Fibroblast of the conjunctiva (primary cell): ENCODE data around the gene GJD3.
A peak's percentile ranks its signal among the peaks of the same experiment; 100 is the strongest.
"Not testable (repeated sequence)": the region's sequence is repeated elsewhere in the genome, so short reads cannot be mapped to it uniquely, and the experiment has no call there.

Source experiments
- DNase-seq: peaks from one replicate; pipeline ENCODE4 v3.0.0-alpha.2; 2010; ENCODE audit warnings: low read depth

GJD3 gene

DNA sequence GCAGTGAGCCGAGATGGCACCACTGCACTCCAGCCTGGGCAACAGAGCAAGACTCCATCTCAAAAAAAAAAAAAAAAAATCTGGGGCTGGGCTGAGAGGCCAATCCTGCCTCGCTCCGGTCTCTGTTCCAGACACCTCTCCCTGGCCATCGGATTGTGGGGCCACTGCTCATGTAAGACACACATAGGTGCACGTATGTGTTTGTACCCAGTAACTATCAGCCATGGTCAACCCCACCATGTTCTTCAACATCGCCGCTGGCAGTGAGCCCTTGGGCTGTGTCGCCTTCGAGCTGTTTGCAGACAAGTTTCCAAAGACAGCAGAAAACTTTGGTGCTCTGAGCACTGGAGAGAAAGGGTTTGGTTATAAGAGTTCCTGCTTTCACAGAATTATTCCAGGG lies 3.2 kb upstream of the GJD3 start:
- DNase-seq: not testable (repeated sequence)

DNA sequence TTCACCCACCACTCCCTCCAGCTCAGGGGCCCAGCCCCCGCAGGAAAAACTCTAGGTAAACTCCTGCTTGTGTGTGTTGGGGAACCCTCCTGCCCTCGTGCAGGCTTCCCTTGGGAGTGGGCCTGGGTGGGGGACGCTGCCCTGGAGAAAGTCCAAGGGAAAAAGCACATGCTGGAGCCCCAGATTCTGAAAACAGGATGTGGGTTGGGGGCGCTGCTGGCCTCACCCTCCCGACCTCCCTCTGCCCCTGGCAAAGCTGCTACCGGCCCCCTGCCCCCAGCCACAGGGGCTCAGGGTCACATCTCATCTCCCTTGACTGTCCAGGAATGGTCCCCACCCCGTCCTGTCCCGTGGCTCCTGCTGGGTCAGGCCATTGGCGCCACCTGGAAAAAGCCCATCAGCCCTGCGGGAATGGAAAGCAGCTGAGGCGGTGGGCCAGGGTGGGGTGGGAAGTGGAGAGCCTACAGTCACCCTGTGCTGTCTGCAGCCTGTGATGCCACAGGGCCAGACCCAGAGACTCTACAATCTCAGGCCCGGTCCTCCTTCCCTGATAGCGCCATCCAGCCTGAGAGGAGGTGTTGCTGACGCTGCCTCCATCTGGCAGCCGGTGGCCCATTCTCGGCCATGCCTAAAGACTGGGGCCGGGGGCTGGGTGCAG lies 2.5 kb upstream of the GJD3 start:
- no peak for DNase-seq

DNA sequence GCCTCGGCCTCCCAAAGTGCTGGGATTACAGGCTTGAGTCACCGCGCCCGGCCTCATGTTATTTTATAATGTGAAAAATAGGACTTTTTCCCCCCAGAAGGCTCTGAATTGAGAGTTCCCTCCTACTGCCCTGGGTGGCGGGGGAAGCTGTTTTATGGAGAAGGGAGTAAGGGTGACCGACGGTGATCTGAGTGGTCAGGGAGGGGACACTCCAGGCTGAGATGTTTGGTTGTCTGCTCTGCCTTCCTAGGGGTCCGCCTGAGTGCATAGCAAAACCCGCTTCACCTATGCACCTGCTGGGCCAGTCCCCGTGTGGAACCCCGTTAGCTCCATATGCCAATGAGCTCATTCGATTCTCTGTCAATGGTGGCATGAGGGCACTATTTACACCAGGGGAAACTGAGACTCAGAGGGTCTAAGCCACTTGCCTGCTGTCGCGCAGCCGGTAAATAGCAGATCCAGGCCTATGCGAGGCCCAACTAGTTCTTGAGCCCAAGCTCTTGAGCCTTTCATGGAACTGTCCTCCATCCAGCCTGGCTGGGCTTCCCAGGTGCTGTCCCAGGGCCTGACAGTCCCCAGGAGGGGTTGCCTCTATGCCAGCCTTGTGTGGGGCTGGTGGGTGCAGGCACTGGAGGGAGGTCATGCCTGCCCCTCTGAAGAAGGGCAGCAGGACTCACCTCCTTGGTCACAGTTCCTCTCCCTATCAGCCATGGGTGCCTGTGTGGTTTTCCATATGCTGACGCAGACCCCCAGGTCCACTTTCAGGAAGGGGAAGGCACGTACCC lies 1.7 kb upstream of the GJD3 start:
- no peak for DNase-seq

DNA sequence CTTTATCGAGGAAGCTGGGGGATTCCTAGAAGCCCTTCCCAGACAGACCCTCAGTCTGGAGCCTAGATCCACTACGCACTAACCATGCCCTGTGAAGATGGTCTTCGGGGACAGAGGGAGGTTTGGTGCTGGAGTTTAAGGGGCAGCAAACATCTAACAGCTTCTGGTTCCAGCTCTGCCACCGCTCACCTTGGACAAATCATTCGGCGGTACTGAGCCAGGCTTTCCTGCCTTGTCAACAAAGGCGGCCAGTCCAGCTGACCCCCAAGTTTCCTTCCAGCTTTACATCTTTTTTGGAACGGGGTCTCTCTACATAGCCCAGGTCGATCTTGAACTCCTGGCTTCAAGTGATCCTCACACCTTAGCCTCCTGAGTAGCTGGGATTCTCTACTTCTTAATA lies 369 bp upstream of the GJD3 start:
- DNase-seq: no peak

DNA sequence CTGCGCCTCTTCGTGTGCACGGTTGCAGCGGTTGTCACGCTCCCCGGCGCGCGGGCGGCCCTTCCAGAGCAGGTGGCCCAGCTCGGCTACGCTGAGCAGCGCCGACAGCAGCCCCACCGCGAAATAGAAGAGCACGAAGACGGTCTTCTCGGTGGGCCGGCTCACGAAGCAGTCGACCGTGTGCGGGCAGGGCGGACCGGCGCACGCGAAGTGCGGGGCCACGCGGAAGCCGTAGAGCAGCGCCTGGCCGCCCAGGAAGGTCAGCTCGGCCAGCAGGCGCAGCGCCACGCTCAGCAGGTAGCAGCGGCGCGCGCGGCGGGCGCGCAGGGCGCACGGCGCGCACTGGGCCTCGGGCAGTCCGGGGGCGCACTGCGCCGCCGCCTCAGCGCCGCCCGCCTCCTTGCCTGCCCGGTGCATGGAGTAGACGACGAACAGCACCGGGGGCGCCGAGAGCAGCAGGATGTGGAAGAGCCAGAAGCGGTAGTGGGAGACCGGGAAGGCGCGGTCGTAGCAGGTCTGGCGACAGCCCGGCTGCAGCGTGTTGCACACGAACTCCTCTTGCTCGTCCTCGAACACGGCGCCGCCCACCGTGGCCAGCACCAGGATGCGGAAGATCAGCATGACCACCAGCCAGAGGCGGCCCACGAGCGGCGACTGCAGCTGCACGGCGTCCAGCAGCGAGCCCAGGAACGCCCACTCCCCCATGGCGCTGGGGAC lies 1.3 kb downstream of the GJD3 start:
- no peak for DNase-seq

DNA sequence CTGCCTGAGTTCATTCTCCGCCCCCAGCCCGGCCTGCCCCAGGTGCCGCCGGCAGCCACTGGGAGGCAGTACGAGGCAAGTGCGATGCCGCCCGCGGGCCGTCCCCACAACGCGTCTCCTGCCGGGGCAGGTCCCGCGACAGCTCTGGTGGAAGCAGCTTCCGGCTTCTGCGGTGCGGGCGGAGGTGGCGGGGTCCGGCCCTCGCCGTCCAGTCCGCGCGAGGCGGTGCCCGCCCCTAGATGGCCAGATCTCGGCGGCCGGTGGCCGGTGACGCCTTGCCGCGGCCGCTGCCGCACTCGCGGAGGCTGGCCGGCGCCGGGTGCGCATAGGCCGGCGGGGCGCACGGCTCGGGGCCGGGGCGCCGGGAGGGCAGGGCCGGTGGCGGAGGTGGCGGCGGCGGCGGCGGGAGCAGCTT lies 1.8 kb downstream of the GJD3 start:
- peak; percentile 47 for DNase-seq

DNA sequence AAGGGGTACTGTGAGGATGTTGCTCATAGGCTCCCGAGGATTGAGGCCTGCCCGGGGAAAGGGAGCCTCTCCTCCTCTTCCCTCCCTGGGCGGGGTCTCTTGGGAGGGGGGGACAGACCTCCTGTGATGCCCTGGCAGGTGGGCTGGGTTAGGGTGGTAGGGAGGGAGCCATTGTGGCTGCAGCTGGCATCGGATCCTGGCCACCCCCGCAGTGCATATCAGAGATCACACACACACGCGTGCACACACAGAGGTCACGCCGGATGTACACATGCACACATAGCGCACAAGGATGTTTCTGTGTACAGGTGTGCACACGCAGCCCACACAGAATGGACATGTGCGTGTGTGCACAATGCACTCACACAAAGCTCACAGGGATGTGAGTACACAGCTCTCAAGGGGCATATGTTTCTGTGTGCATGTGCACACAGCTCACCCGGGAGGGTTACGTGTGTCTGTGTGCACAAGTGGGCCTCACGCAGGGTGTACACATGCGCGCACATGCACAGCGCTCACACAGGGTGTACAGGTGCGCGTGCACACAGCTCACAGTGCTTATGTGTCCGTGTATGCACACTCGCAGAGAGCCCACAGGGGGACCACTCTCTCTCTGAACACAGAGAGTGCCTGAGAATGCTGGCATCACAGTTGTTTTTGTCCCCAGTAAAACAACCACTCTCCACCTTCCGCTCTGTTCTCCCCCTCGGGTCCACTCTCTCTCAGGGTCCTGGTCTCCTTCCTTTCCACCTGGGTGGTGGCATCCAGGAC lies 2.4 kb downstream of the GJD3 start:
- no peak for DNase-seq

DNA sequence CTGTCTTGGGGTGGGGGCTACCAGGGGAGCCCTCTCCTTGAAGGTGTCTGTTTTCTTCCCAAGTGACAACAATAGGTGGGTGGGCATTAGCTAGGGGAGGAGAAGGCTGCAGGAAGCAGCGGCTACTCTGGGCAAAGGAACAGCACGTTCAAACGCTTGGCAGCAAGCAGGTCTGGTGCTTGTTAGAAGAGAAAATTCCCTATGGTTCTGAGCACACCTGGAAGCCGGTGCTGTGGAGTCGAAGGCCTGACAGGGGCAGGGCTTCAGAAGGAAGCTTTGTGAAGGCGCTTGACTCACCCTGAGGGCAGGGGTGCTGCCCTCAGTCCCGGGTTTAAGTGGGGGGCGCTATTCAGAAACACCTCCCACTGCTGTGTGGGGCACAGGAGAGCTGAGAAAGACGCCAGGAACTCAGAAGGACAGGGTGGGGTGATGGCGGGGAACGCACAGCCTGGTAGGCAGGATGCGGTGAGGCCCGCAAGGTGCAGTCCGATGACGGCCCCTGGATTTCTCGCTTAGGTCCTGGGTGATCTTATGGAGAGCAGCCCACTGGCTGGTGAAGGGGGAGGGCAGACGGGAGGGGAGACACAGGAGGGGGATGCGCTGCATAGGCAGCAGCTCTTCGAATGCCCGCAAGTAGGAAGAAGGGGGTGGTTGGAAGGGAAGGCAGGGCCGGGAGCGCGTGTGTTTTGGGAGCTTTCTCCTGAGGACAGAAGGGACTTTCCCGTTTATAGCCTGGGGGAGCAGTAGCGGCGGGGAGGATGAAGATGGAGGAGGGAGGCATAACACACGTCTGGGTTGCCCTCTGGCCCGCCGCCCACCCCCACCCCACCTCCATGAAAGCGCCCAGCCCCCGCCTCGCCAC lies 3.2 kb downstream of the GJD3 start:
- DNase-seq: no peak

DNA sequence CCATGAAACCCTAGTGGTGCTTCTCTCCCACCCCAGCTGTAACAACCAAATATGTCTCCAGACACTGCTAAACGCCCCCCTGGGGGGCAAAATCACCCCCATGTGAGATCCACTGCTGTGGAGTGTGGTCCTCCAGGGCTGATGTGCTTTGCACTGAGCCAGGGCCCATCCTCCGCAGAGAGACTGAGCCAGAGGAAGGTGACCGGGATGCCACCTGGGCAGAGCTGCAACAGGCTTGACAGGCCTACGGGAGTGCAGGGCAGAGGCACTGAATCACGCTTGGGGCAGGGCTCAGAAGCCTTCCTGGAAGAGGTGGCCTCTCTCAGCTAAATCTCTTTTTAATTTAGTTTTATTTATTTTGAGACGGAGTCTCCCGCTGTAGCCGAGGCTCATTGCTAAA lies 4.4 kb downstream of the GJD3 start:
- DNase-seq: no peak

DNA sequence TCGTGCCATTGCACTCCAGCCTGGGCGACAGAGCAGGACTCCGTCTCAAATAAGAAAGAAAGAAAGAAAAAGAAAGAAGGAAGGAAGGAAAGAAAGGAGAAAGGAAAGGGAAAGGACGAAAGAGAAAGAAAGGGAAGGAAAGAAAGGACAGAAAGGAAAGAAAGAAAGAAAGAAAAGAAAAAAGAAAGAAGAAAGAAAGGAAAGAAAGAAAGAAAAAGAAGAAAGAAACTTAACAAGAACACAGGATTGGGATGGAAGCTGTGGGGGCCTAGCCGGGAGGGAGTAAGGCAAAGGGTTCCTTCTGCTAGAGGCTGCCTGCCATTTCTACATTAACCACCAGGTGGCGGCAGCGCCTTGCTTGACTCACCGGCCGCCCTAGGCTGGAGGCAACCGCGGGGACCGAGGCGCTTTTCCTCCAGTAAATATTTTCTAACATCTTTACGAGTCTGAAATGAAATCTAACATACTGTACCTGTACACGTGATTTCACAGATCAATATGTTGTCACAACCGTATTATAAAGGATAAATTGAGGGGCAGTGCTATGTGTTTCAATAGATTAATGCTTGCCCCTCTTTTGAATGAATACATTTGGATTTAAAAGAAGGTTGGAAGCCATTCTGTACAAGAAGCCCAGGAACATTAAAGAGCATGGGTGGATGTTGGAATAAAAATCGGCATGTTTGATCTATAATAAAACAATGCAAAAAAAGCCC lies 6.1 kb downstream of the GJD3 start:
- peak; percentile 80 for DNase-seq

DNA sequence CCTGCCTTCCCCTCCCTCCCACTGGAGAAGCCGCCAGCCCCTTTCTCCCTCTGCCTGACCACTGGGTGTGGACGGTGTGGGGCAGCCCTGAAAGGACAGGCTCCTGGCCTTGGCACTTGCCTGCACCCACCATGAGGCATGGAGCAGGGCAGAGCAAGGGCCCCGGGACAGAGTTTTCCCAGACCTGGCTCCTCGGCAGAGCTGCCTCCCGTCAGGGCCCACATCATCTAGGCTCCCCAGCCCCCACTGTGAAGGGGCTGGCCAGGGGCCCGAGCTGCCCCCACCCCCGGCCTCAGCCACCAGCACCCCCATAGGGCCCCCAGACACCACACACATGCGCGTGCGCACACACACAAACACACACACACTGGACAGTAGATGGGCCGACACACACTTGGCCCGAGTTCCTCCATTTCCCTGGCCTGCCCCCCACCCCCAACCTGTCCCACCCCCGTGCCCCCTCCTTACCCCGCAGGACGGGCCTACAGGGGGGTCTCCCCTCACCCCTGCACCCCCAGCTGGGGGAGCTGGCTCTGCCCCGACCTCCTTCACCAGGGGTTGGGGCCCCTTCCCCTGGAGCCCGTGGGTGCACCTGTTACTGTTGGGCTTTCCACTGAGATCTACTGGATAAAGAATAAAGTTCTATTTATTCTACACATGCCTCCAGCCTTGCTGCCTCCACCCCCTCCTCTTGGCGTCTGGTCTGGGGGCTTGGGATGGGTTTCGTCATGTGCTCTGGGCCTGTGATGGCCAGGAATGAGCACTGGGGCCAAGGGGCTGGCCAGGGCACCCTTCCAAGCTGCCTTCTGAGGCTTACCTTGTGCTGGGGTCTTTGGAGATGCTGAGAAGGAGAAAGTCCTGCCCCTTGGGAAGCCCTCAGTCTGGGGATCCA lies 7.3 kb downstream of the GJD3 start:
- no peak for DNase-seq

DNA sequence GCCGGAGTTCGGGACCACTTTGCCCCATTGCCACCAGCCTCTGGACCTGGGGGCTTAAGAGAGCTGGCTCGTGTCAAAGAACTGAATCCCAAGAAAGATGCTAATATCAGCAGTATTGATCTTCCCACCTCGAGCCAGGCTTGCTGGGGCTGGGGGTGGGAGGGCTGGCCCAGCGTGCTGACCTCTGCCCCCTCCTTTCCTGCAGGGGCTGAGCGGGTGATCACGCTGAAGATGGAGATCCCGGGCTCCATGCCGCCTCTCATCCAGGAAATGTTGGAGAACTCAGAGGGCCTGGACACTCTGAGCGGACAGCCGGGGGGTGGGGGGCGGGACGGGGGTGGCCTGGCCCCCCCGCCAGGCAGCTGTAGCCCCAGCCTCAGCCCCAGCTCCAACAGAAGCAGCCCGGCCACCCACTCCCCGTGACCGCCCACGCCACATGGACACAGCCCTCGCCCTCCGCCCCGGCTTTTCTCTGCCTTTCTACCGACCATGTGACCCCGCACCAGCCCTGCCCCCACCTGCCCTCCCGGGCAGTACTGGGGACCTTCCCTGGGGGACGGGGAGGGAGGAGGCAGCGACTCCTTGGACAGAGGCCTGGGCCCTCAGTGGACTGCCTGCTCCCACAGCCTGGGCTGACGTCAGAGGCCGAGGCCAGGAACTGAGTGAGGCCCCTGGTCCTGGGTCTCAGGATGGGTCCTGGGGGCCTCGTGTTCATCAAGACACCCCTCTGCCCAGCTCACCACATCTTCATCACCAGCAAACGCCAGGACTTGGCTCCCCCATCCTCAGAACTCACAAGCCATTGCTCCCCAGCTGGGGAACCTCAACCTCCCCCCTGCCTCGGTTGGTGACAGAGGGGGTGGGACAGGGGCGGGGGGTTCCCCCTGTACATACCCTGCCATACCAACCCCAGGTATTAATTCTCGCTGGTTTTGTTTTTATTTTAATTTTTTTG lies 8.5 kb downstream of the GJD3 start:
- DNase-seq: no peak

DNA sequence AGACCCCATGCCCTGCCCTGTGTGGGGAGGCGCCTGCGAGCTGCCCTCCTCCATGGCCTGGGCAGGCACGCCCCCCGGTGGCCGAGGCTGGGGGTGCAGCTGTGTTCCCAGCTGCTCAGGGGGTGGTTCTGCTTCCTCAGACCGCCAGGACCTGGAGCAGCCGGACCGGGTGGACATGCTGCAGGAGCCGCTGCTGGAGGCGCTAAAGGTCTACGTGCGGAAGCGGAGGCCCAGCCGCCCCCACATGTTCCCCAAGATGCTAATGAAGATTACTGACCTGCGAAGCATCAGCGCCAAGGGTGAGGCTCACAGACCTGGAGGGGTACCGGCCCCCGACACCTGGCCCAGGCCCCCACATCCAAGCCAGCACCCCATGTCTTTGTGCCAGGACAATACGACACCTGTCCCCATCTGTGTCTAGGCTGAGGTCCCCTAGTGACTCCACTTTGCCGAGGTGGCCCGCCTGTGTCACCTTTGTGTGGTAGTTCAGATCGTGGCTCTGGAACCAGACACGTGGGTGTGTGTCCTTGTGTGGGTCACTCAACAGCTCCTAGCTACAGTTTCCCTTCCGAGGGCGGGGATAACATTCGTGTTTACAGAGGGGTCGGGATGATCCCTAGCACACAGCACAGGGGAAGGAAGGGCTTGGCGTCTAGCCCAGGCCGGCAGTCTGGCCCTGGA lies 9.3 kb downstream of the GJD3 start:
- no peak for DNase-seq

DNA sequence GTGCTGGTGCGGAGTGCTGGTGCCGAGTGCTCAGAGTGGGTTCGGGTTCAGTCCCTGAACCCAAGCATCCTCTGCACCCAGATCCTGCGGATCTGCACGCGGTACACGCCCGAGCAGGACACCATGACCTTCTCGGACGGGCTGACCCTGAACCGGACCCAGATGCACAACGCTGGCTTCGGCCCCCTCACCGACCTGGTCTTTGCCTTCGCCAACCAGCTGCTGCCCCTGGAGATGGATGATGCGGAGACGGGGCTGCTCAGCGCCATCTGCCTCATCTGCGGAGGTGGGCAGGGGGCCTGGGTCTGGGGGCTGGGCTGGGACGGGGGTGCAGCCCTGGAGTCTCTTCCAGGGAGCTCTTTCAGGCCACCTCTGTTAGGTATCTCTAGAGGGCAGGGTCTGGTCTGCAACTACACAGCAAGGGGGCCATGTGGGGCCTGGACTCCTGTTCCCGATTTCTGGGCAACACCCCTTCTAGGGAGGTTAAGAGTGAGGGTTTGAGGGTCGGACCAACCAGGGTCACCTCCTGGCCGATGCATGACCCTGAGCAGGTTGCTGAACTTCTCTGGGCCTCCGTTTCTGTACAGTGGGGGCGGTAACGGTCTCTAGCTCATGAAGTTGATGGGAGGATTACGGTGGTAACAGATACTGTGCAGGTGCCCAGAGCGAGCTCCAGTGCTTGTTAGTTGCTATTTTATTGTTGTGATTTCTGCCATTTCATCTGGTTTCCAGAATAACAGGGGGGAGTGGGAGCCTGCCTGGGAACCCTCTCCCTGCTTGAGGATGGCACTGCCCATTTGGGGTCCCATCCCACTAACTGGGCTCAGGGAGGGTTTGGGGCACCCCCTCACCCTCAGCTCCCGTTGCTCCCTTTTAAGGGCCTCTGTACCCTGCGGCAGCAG lies 10.1 kb downstream of the GJD3 start:
- no peak for DNase-seq

DNA sequence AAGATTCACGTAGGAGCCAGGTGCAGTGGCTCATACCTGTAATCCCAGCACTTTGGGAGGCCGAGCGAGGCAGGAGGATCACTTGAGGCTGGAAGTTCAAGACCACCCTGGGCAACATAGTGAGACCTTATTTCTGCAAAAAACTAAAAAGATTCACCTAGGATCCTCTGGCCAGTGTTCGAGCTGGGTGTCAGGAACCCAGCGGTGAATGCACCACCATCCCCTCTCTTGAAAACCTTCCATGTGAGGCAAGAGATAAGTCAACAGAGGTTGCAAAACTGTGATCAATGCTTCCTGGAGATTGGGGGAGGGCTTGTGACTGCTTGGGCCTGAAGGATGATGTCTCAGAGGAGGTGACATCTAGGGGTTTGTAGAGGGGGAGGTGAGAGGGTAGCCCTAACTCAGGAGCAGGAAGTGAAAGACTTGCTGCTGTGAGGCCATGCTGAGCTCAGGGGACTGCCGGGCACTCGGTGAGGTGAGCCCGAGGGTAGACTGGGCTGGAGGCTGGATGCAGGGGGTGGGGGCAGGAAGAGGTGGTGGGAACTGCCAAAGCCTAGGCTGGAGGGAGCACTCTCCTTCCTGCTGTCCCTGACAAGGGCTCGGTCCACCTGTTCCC lies 11.7 kb downstream of the GJD3 start:
- DNase-seq: no peak

DNA sequence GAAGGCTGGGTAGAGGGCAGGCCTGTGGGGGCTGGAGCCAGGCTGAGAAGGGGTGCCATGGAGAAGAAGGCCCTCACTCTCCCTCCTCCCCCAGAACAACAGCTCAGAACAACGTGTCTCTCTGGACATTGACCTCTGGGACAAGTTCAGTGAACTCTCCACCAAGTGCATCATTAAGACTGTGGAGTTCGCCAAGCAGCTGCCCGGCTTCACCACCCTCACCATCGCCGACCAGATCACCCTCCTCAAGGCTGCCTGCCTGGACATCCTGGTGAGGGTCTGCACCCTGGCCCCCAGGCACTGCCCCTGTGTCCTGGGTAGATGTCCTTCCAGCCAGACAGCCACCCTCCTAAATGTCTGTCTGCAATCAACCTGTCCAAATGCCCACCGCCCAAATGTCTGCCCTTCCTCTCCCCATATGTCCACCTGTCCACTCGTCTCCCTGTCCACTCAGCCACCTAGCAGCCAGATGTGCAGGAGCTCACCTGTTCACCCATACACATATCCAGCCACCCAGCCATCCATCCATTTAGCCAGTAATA lies 12.2 kb downstream of the GJD3 start:
- DNase-seq: no peak
